ENCODE results near the gene PSENEN. TPM values are rescaled to one million over a fixed set of nuclear protein-coding genes. Genes with fewer than 3 reads are reported as not detected.

The PSENEN gene
- total RNA-seq, 1 experiment from 2014 or later, result 69.7 TPM

DNA sequence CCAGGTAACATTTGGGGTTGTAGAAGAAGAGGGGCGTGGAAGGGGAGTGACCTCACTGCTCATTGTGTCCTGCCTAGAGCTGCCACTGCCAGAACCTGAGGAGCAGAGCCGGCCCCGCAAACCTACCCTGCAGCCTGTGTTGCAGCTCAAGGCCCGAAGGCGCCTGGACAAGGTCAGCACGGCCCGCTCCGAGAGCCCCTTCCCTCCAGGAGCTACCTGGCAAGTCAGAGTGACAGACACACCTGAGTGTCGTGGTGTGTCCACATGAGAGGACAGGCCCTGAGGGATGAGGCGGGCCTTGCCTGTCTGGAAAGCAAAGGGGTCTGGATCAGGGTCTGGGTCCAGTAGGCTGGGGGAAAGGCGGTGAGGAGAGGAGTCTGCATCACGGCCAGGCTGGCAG lies 20.9 kb upstream of the PSENEN start:
- Histone ChIP-seq H3K9ac (ENCODE audit: extremely low read depth, insufficient read length, low read length) (no peak overlapping the region), H3K27me3 (ENCODE audit: insufficient read depth, low read length) (no peaks in the 10 kb centered on the region), H3K79me2 (ENCODE audit: insufficient read depth, low read length) (no peaks in the 10 kb centered on the region; the same call in 1 of the 2 replicates), H3K14ac (ENCODE audit: insufficient read depth, low read length) (no peak overlapping the region), H3K23me2 (ENCODE audit: insufficient read length, low read depth, low read length, poor library complexity, severe bottlenecking) (no peaks in the 10 kb centered on the region), H3K56ac (ENCODE audit: insufficient read length, low read depth, low read length) (no peak overlapping the region), H3K27ac (ENCODE audit: insufficient read length, low read depth, low read length) (no peak overlapping the region), H3K4me1 (ENCODE audit: insufficient read depth, low read length) (no peaks in the 10 kb centered on the region), H4K5ac (ENCODE audit: insufficient read length, low read depth, low read length) (no peak overlapping the region), H3K23ac (ENCODE audit: insufficient read length, low read depth, low read length) (no peak overlapping the region), H2AFZ (ENCODE audit: low read length) (no peak overlapping the region), H3T11ph (ENCODE audit: low read length) (no peak overlapping the region), H2BK15ac (ENCODE audit: low read depth, low read length) (no peak overlapping the region), H3K4ac (ENCODE audit: low read depth, low read length) (no peak overlapping the region), H2BK5ac (ENCODE audit: insufficient read length, low read length) (no peak overlapping the region), H3K9me3 (ENCODE audit: control insufficient read depth, low read depth, low read length) (no peaks in the 10 kb centered on the region), H2BK120ac (ENCODE audit: low read depth, low read length, poor library complexity, severe bottlenecking) (no peak overlapping the region), H2BK12ac (ENCODE audit: insufficient read length, low read depth, low read length) (no peak overlapping the region), H3K18ac (ENCODE audit: insufficient read length, low read depth, low read length) (no peak overlapping the region), H4K91ac (ENCODE audit: insufficient read length, low read depth, low read length) (no peak overlapping the region), H2BK20ac (ENCODE audit: low read depth, low read length, poor library complexity, severe bottlenecking) (no peak overlapping the region), H2AK5ac (ENCODE audit: insufficient read length, low read length) (no peak overlapping the region), H4K8ac (replicated peaks; ENCODE audit: insufficient read length, low read depth, low read length) (no peak overlapping the region), H3K79me1 (ENCODE audit: insufficient read depth, low read depth, low read length, poor library complexity, severe bottlenecking) (no peaks in the 10 kb centered on the region), H4K20me1 (ENCODE audit: control insufficient read depth, insufficient read depth, insufficient read length) (peaks cover under 1% of the 10 kb centered on the region), H3K4me2 (ENCODE audit: insufficient read depth, insufficient read length, low read length) (no peak overlapping the region)
- peaks cover 58 to 89% (median 85%) of the 10 kb centered on the region in 3 experiments; a peak in 6 of 7 replicates for H3K36me3 Mint-ChIP-seq (ENCODE audit: insufficient read depth in 1 of 3, low read depth in 3 of 3)
- no peaks in the 10 kb centered on the region for H3K9me3 Mint-ChIP-seq
- no peak overlapping the region; a peak in 1 of 5 replicates for H3K4me3 Mint-ChIP-seq
- no peak for DNase-seq
- H3K27me3 Mint-ChIP-seq (ENCODE audit: low read depth), result no peaks in the 10 kb centered on the region; the same call in 1 of the 2 replicates
- TF ChIP-seq, protein P1, sequence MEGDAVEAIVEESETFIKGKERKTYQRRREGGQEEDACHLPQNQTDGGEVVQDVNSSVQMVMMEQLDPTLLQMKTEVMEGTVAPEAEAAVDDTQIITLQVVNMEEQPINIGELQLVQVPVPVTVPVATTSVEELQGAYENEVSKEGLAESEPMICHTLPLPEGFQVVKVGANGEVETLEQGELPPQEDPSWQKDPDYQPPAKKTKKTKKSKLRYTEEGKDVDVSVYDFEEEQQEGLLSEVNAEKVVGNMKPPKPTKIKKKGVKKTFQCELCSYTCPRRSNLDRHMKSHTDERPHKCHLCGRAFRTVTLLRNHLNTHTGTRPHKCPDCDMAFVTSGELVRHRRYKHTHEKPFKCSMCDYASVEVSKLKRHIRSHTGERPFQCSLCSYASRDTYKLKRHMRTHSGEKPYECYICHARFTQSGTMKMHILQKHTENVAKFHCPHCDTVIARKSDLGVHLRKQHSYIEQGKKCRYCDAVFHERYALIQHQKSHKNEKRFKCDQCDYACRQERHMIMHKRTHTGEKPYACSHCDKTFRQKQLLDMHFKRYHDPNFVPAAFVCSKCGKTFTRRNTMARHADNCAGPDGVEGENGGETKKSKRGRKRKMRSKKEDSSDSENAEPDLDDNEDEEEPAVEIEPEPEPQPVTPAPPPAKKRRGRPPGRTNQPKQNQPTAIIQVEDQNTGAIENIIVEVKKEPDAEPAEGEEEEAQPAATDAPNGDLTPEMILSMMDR (conservative IDR thresholded peaks at IDR 0.05), result no peak
- peaks cover under 1 to 2% of the 10 kb centered on the region in 2 experiments; a peak in 3 of 4 replicates for H3K4me1 Mint-ChIP-seq
- WGBS (ENCODE audit: extremely low coverage, insufficient read length, low lambda C conversion rate), result no CpG with 5 or more reads among the region's 12 CpGs
- peak overlapping the region in 1 of 3 experiments; percentile 35; a peak in 1 of 7 replicates for H3K27ac Mint-ChIP-seq
